SK-N-SH (cell line): ENCODE results near the gene MPP3. TPM values are rescaled to one million over a fixed set of nuclear protein-coding genes. Genes with fewer than 3 reads are reported as not detected.

Source experiments
- CTCF ChIA-PET: fragments of 300-600, 350-600 bp; formaldehyde crosslinking; extraction: SDS; loops from one replicate; lab custom pipeline; 2021; lab: Yijun Ruan, JAX
- POLR2A ChIA-PET: fragments of 350-600 bp; sonication (Branson Sonifier 250); formaldehyde crosslinking; extraction: SDS; loops from one replicate; lab custom pipeline; 2020; ENCODE audit warnings: antibody characterized with exemption, inconsistent platforms; lab: Yijun Ruan, JAX
- DNase-seq: peaks from one replicate; pipeline ENCODE4 v3.0.0; 2012
- H2AFZ ChIP-seq: fragments of 200-600 bp; sonication (generic); 2 replicates; pipeline ENCODE4 v1.8.1; 2016; ENCODE audit warnings: antibody characterized with exemption, mild to moderate bottlenecking, low read depth
- H3F3A ChIP-seq: fragments of 200-600 bp; sonication (generic); replicated peaks from 2 replicates; pipeline ENCODE3; 2016; ENCODE audit warnings: antibody characterized with exemption, mild to moderate bottlenecking; ENCODE audit not compliant: insufficient read depth
- H3K27ac ChIP-seq, 2 experiments: fragments of 200-500 bp in 1 of 2; fragments of 200-600 bp in 1 of 2; sonication (Bioruptor generic) in 1 of 2; sonication (generic), shearing (Covaris generic) in 1 of 2; 2 replicates each; pipeline versions ENCODE4 v1.5.1 to v1.6.1; 2014 to 2016; ENCODE audit warnings: low read depth in 2 of 2, inconsistent platforms in 1 of 2, low read length in 1 of 2, mild to moderate bottlenecking in 1 of 2, mixed read lengths in 1 of 2
- H3K27me3 ChIP-seq: fragments of 200-600 bp; sonication (generic), shearing (Covaris generic); 2 replicates; pipeline ENCODE4 v1.6.1; 2016; ENCODE audit warnings: mixed run types; ENCODE audit not compliant: insufficient read depth
- H3K36me3 ChIP-seq, 2 experiments: fragments of 200-500 bp in 1 of 2; fragments of 200-600 bp in 1 of 2; sonication (Bioruptor generic) in 1 of 2; sonication (generic) in 1 of 2; replicated peaks in 1 of 2; 2 replicates each; pipeline versions ENCODE3 to v1.5.1; 2014 to 2016; ENCODE audit warnings: low read length in 1 of 2, mild to moderate bottlenecking in 1 of 2; ENCODE audit not compliant: insufficient read depth in 2 of 2, control insufficient read depth in 1 of 2
- H3K4me1 ChIP-seq, 2 experiments: fragments of 200-500 bp in 1 of 2; fragments of 200-600 bp in 1 of 2; sonication (Bioruptor generic) in 1 of 2; sonication (generic), shearing (Covaris generic) in 1 of 2; 2 replicates each; pipeline versions ENCODE4 v1.5.1 to v1.6.1; 2014 to 2016; ENCODE audit warnings: low read depth in 1 of 2, low read length in 1 of 2, mixed run types in 1 of 2; ENCODE audit not compliant: insufficient read depth in 2 of 2, control insufficient read depth in 1 of 2
- H3K4me2 ChIP-seq: fragments of 200-600 bp; sonication (generic), shearing (Covaris generic); 2 replicates; pipeline ENCODE4 v1.6.1; 2017; ENCODE audit warnings: mixed run types
- H3K4me3 ChIP-seq, 2 experiments: fragments of 200-500 bp in 1 of 2; fragments of 200-600 bp in 1 of 2; sonication (Bioruptor generic) in 1 of 2; sonication (generic), shearing (Covaris generic) in 1 of 2; 2 replicates each; pipeline versions ENCODE4 v1.5.1 to v1.8.1; 2014 to 2016; ENCODE audit warnings: low read depth in 2 of 2, inconsistent platforms in 1 of 2, low read length in 1 of 2, mild to moderate bottlenecking in 1 of 2, mixed read lengths in 1 of 2, moderate library complexity in 1 of 2
- H3K79me2 ChIP-seq: fragments of 200-600 bp; sonication (generic); 2 replicates; pipeline ENCODE4 v1.8.1; 2017; ENCODE audit warnings: mild to moderate bottlenecking; ENCODE audit not compliant: insufficient read depth
- H3K9ac ChIP-seq: fragments of 200-600 bp; sonication (generic); 2 replicates; pipeline ENCODE4 v1.6.1; 2017; ENCODE audit warnings: mixed run types
- H3K9me2 ChIP-seq: fragments of 200-600 bp; sonication (generic); 2 replicates; pipeline ENCODE4 v1.6.1; 2017; ENCODE audit warnings: mixed run types
- H3K9me3 ChIP-seq: fragments of 200-600 bp; sonication (generic); 2 replicates; pipeline ENCODE4 v1.6.1; 2017; ENCODE audit warnings: mixed run types, mild to moderate bottlenecking, moderate library complexity
- H4K20me1 ChIP-seq: fragments of 200-600 bp; sonication (generic); 2 replicates; pipeline ENCODE4 v1.6.1; 2017; ENCODE audit warnings: mild to moderate bottlenecking, mixed run types; ENCODE audit not compliant: insufficient read depth
- CHD2 ChIP-seq: fragments of 150-350 bp; IDR thresholded peaks from 2 replicates; pipeline ENCODE4 v1.6.1; 2018; ENCODE audit warnings: low read length; ENCODE audit not compliant: partially characterized antibody
- ELF1 ChIP-seq: IDR thresholded peaks from 2 replicates; pipeline ENCODE4 v1.4.0; 2012
- EZH2phosphoT487 ChIP-seq: fragments of 200-600 bp; sonication (generic); IDR thresholded peaks from 2 replicates; pipeline ENCODE4 v1.6.1; 2017; ENCODE audit warnings: low read depth, mixed run types, mild to moderate bottlenecking, antibody characterized with exemption, moderate library complexity, borderline replicate concordance
- FOSL2 ChIP-seq: IDR thresholded peaks from 2 replicates; pipeline ENCODE4 v1.4.0; 2012; ENCODE audit warnings: low read depth, mild to moderate bottlenecking, moderate library complexity, borderline replicate concordance
- FOXJ3 ChIP-seq: sonication (generic); formaldehyde crosslinking; IDR thresholded peaks from 2 replicates; pipeline ENCODE4 v1.5.1; 2020; ENCODE audit warnings: mild to moderate bottlenecking, missing genetic modification reagents
- GABPA ChIP-seq: IDR thresholded peaks from 2 replicates; pipeline ENCODE4 v1.4.0; 2012; ENCODE audit warnings: low read depth, mild to moderate bottlenecking
- GATA2 ChIP-seq: sonication (generic); formaldehyde crosslinking; IDR thresholded peaks from 2 replicates; pipeline ENCODE4 v1.5.0; 2020; ENCODE audit warnings: mild to moderate bottlenecking, missing genetic modification reagents
- MEF2A ChIP-seq: IDR thresholded peaks from 2 replicates; pipeline ENCODE4 v1.4.0; 2012; ENCODE audit warnings: low read depth, borderline replicate concordance
- MXI1 ChIP-seq: IDR thresholded peaks from 2 replicates; pipeline ENCODE4 v1.6.1; 2012; ENCODE audit warnings: mild to moderate bottlenecking, low read depth, low read length, improper control_type of control experiment
- NFIC ChIP-seq: IDR thresholded peaks from 2 replicates; pipeline ENCODE4 v1.4.0; 2012; ENCODE audit warnings: borderline replicate concordance
- POLR2AphosphoS5 ChIP-seq: IDR thresholded peaks from 2 replicates; pipeline ENCODE4 v1.6.1; 2012; ENCODE audit warnings: low read depth, low read length
- RFX5 ChIP-seq: IDR thresholded peaks from 2 replicates; pipeline ENCODE4 v1.6.1; 2012; ENCODE audit warnings: mild to moderate bottlenecking, improper control_type of control experiment, low read length
- RXRA ChIP-seq: IDR thresholded peaks from 2 replicates; pipeline ENCODE4 v1.4.0; 2012; ENCODE audit warnings: low read depth, mild to moderate bottlenecking, borderline replicate concordance
- SIN3A ChIP-seq: IDR thresholded peaks from 2 replicates; pipeline ENCODE4 v1.6.1; 2012; ENCODE audit warnings: low read depth, mild to moderate bottlenecking, low read length, moderate library complexity, borderline replicate concordance
- TAF1 ChIP-seq: IDR thresholded peaks from 2 replicates; pipeline ENCODE4 v1.6.1; 2012; ENCODE audit warnings: low read depth, mild to moderate bottlenecking, low read length, moderate library complexity, borderline replicate concordance
- YY1 ChIP-seq: IDR thresholded peaks from 2 replicates; pipeline ENCODE4 v1.4.0; 2012; ENCODE audit warnings: low read depth, mild to moderate bottlenecking
- WGBS: methylation state at CpG from one replicate; pipeline ENCODE4 v1.1.6; 2017; ENCODE audit warnings: low lambda C conversion rate; 5-methylcytosine and 5-hydroxymethylcytosine counted together
- polyA plus RNA-seq, 3 experiments: library from polyadenylated mRNA; depleted of rRNA; stranded (reverse); fragments of >200 nt; gene quantifications; 2 replicates each; pipeline ENCODE4 v1.2.3, GENCODE V29; 2012
- TF ChIP-seq, protein P1 (sequence below): IDR thresholded peaks from 2 replicates; pipeline ENCODE4 v1.4.0; 2012; ENCODE audit warnings: low read depth, borderline replicate concordance
- TF ChIP-seq, protein P2 (sequence below): fragments of 150-350 bp; IDR thresholded peaks from 2 replicates; pipeline ENCODE4 v1.6.1; 2016; ENCODE audit warnings: mild to moderate bottlenecking, low read depth, low read length
- TF ChIP-seq, protein P3 (sequence below): IDR thresholded peaks from 2 replicates; pipeline ENCODE4; 2012
- TF ChIP-seq, protein P4 (sequence below): IDR thresholded peaks from 2 replicates; pipeline ENCODE4 v1.6.1; 2012; ENCODE audit warnings: mild to moderate bottlenecking, low read depth, low read length, moderate library complexity

MPP3 gene
- polyA plus RNA-seq, 1 of the 3 experiments (the other 2 are of a cell fraction) = 14.1 TPM

DNA sequence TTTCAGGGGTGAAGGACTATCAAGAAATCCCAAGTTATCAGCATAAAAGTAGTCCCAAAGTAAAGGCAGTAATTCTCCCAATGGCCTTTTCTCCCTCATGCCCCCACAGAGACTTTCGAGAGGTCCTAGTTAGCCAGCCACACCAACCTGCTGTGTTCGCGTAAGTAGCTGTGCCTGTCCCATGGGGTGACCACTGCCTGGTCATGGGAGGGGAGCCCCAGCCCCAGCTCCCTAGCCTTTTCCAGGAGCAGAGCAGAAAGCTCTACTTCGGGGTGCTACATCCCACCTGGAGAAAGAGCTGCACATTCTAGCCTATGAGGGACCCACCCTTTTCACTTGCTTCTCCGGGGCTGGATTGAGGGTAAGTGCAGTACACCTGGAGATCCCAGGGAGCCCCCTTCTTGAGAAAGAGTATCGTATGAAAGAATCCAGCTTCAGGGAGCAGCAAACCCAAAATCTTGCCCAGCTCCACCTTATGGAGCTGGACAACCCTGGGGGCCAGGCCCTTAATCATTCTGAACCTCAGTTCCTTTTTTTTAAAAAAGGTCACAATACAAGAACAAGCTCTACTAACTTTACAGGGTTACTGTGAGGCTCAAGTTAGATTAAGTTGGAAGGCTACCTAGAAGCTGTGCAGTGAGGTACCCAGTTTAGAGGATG, 65.8 kb downstream of the MPP3 start:
- Histone ChIP-seq H3K4me3 (no peak overlapping the region), H3K27me3 (no peaks in the 10 kb centered on the region), H4K20me1 (no peaks in the 10 kb centered on the region), H3K27ac (no peak overlapping the region), H3K9ac (no peak overlapping the region), H3K79me2 (no peaks in the 10 kb centered on the region), H2AFZ (no peak overlapping the region), H3K9me3 (no peaks in the 10 kb centered on the region), H3K9me2 (no peaks in the 10 kb centered on the region), H3K36me3 (peaks cover 17 to 37% of the 10 kb centered on the region in 2 experiments), H3F3A (peaks cover 26% of the 10 kb centered on the region), H3K4me1 (no peaks in the 10 kb centered on the region), H3K4me2 (no peak overlapping the region)
- TF ChIP-seq POLR2AphosphoS5 (no peak), MEF2A (no peak), CHD2 (no peak), RFX5 (no peak), YY1 (no peak), SIN3A (no peak), GATA2 (CRISPR knock-in tag) (no peak), TAF1 (no peak), RXRA (no peak), EZH2phosphoT487 (no peak), ELF1 (no peak), FOSL2 (no peak), MXI1 (no peak), FOXJ3 (CRISPR knock-in tag) (no peak), NFIC (no peak), GABPA (no peak)
- TF ChIP-seq, protein P1, sequence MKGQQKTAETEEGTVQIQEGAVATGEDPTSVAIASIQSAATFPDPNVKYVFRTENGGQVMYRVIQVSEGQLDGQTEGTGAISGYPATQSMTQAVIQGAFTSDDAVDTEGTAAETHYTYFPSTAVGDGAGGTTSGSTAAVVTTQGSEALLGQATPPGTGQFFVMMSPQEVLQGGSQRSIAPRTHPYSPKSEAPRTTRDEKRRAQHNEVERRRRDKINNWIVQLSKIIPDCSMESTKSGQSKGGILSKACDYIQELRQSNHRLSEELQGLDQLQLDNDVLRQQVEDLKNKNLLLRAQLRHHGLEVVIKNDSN = no peak
- TF ChIP-seq, protein P2, sequence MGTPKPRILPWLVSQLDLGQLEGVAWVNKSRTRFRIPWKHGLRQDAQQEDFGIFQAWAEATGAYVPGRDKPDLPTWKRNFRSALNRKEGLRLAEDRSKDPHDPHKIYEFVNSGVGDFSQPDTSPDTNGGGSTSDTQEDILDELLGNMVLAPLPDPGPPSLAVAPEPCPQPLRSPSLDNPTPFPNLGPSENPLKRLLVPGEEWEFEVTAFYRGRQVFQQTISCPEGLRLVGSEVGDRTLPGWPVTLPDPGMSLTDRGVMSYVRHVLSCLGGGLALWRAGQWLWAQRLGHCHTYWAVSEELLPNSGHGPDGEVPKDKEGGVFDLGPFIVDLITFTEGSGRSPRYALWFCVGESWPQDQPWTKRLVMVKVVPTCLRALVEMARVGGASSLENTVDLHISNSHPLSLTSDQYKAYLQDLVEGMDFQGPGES = no peak
- TF ChIP-seq, protein P3, sequence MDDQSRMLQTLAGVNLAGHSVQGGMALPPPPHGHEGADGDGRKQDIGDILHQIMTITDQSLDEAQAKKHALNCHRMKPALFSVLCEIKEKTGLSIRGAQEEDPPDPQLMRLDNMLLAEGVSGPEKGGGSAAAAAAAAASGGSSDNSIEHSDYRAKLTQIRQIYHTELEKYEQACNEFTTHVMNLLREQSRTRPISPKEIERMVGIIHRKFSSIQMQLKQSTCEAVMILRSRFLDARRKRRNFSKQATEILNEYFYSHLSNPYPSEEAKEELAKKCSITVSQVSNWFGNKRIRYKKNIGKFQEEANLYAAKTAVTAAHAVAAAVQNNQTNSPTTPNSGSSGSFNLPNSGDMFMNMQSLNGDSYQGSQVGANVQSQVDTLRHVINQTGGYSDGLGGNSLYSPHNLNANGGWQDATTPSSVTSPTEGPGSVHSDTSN = no peak
- TF ChIP-seq, protein P4, sequence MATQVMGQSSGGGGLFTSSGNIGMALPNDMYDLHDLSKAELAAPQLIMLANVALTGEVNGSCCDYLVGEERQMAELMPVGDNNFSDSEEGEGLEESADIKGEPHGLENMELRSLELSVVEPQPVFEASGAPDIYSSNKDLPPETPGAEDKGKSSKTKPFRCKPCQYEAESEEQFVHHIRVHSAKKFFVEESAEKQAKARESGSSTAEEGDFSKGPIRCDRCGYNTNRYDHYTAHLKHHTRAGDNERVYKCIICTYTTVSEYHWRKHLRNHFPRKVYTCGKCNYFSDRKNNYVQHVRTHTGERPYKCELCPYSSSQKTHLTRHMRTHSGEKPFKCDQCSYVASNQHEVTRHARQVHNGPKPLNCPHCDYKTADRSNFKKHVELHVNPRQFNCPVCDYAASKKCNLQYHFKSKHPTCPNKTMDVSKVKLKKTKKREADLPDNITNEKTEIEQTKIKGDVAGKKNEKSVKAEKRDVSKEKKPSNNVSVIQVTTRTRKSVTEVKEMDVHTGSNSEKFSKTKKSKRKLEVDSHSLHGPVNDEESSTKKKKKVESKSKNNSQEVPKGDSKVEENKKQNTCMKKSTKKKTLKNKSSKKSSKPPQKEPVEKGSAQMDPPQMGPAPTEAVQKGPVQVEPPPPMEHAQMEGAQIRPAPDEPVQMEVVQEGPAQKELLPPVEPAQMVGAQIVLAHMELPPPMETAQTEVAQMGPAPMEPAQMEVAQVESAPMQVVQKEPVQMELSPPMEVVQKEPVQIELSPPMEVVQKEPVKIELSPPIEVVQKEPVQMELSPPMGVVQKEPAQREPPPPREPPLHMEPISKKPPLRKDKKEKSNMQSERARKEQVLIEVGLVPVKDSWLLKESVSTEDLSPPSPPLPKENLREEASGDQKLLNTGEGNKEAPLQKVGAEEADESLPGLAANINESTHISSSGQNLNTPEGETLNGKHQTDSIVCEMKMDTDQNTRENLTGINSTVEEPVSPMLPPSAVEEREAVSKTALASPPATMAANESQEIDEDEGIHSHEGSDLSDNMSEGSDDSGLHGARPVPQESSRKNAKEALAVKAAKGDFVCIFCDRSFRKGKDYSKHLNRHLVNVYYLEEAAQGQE = no peak
- ChIA-PET POLR2A (interaction anchor here (1.5 kb wide), 1 partner anchor 79 kb away, joined by 4 read pairs; no protein-coding TSS in a partner anchor), CTCF (interaction anchor here (0.6 to 3.3 kb wide), 30 partner anchors 10 to 330 kb away, joined by 3 to 59 read pairs (median 4); partner anchors contain the start of genes CD300LG, CFAP97D1 and DUSP3)
- WGBS = 84% methylated on average over 6 of the region's 6 CpGs
- no peak for DNase-seq
